ENCODE measurements around the gene IL1RL1.

The IL1RL1 gene

DNA sequence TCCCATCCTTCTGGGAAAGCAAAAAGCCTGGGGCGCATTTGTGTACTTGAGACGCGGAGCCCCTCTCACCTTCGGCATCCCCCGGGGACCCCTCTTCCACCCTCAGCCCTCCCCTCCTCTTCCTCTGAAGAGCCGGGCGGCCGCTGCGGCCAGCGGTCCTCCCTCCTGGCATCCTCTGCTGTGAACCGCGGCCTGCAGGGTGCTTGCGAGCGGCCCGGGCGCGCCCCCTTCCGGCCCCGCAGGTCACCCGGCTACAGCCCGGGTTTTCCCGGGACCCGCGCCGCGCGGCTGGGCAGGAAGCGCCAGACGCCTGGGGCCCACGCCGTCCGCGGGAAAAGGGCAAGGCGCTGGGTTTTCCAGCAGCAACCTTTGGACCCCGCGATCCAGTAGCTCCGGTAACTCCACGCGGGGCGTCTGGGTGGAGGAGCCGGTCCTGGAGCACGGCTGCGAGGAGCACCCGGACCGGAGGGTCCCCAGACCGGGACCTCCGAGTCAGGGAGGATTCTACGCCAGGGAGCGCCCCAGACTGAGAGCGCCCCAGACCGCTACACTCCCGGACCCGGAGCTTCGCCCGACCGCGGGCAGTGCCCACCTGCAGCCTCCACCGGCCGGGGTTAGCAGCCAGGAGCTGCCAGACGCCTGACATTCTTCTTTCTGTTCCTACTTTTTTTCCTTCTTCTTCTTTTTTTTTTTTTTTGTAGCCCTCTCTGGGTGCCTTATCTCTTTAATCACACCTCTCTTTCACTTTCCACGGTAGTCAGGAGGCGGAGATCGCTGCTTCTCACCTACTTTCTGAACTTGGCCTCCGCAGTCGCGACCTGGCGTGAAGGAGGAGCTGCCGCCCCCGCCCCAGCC, 44.4 kb downstream of the IL1RL1 start, which contains the start of gene IL18R1:
IL18R1 (plus strand) TSS at position 271 of the 855 bp plus-strand sequence. CDS start 6,865 bp downstream, outside the sequence.
- peak within 1 kb of the TSS; percentile 73 to 97 for H3K18ac ChIP-seq (ENCODE audit: low read depth in 1 of 2, low read length in 2 of 2)
- 1% methylated on average over 69 of the region's 69 CpGs for WGBS

GRCh38 chr2:102356381-102356712, 45.0 kb downstream of the IL1RL1 start:
- no peaks in the 10 kb centered on the region for H3K36me3 ChIP-seq (ENCODE audit: control insufficient read depth in 1 of 2, insufficient read depth in 2 of 2, low read depth in 1 of 2, low read length in 2 of 2)
- H3K79me1 ChIP-seq (replicated peaks; ENCODE audit: low read length, poor library complexity, severe bottlenecking): no peaks in the 10 kb centered on the region
- H4K91ac ChIP-seq (ENCODE audit: low read length): no peak overlapping the region
- peak overlapping the region in 1 of 2 experiments; percentile 28 for H3K18ac ChIP-seq (ENCODE audit: low read depth in 1 of 2, low read length in 2 of 2)
- H2BK12ac ChIP-seq (ENCODE audit: low read length in 2 of 2): peak overlapping the region in 1 of 2 experiments; percentile 20
- H2BK120ac ChIP-seq (ENCODE audit: low read depth, low read length): no peak overlapping the region
- H2BK5ac ChIP-seq (ENCODE audit: low read depth, low read length, poor library complexity, severe bottlenecking): no peak overlapping the region
- H2BK15ac ChIP-seq (ENCODE audit: low read depth, poor library complexity, severe bottlenecking): no peak overlapping the region
- peak overlapping the region; percentile 84 for H3K9ac ChIP-seq (ENCODE audit: low read length)
- no peaks in the 10 kb centered on the region for H3K9me3 ChIP-seq (ENCODE audit: control insufficient read depth, low read length)
- peak overlapping the region; percentile 72 to 85 for H3K4me3 ChIP-seq (ENCODE audit: insufficient read depth in 1 of 2, low read depth in 1 of 2, low read length in 2 of 2)
- peaks cover 0 to 6% of the 10 kb centered on the region in 2 experiments for H3K27me3 ChIP-seq (ENCODE audit: control insufficient read depth in 1 of 2, insufficient read depth in 1 of 2, low read length in 2 of 2)
- no peak for DNase-seq
- peak overlapping the region in 1 of 2 experiments; percentile 22 for H3K4ac ChIP-seq (ENCODE audit: low read depth in 1 of 2, low read length in 2 of 2)
- no CpG with 5 or more reads among the region's 7 CpGs for WGBS
- peaks cover 4% of the 10 kb centered on the region for H3K4me1 ChIP-seq (ENCODE audit: control insufficient read depth, insufficient read depth, low read depth, low read length)
- H3K27ac ChIP-seq (ENCODE audit: low read length, poor library complexity, severe bottlenecking): no peak overlapping the region
- H2AK5ac ChIP-seq (ENCODE audit: low read length, severe bottlenecking): no peak overlapping the region
- peak overlapping the region; percentile 11 for H2AFZ ChIP-seq (ENCODE audit: low read depth, low read length)
- no peak overlapping the region for H4K8ac ChIP-seq (ENCODE audit: low read length)
- no peak overlapping the region for H3K23ac ChIP-seq (ENCODE audit: low read length in 2 of 2)
- peak overlapping the region; percentile 71 for H3K4me2 ChIP-seq (ENCODE audit: low read length, poor library complexity, severe bottlenecking)
- no peak overlapping the region for H3K14ac ChIP-seq (ENCODE audit: low read length in 2 of 2)

More for the DNA sequence above, 44.4 kb downstream of the IL1RL1 start, which contains the start of gene IL18R1:
- H3K4me3 ChIP-seq (ENCODE audit: insufficient read depth in 1 of 2, low read depth in 1 of 2, low read length in 2 of 2): peak within 1 kb of the TSS; percentile 72 to 85
- no peak within 1 kb of the TSS for H3K27ac ChIP-seq (ENCODE audit: low read length, poor library complexity, severe bottlenecking)
- DNase-seq: peak; percentile 82
- H3K9me3 ChIP-seq (ENCODE audit: control insufficient read depth, low read length): no peaks in the 10 kb centered on the region
- H3K4ac ChIP-seq (ENCODE audit: low read depth in 1 of 2, low read length in 2 of 2): peak within 1 kb of the TSS; percentile 40 to 75
- peak within 1 kb of the TSS; percentile 92 for H2BK120ac ChIP-seq (ENCODE audit: low read depth, low read length)
- no peak within 1 kb of the TSS for H2BK15ac ChIP-seq (ENCODE audit: low read depth, poor library complexity, severe bottlenecking)
- peaks cover under 1 to 12% of the 10 kb centered on the region in 2 experiments for H3K27me3 ChIP-seq (ENCODE audit: control insufficient read depth in 1 of 2, insufficient read depth in 1 of 2, low read length in 2 of 2)
- H3K9ac ChIP-seq (ENCODE audit: low read length): peak within 1 kb of the TSS; percentile 84
- no peaks in the 10 kb centered on the region for H3K79me1 ChIP-seq (replicated peaks; ENCODE audit: low read length, poor library complexity, severe bottlenecking)
- H3K14ac ChIP-seq (ENCODE audit: low read length in 2 of 2): no peak within 1 kb of the TSS
- H2AFZ ChIP-seq (ENCODE audit: low read depth, low read length): peak within 1 kb of the TSS; percentile 11
- peak within 1 kb of the TSS in 1 of 2 experiments; percentile 89 for H2BK12ac ChIP-seq (ENCODE audit: low read length in 2 of 2)
- H2AK5ac ChIP-seq (ENCODE audit: low read length, severe bottlenecking): no peak within 1 kb of the TSS
- H3K4me2 ChIP-seq (ENCODE audit: low read length, poor library complexity, severe bottlenecking): peak within 1 kb of the TSS; percentile 71
- no peaks in the 10 kb centered on the region for H3K36me3 ChIP-seq (ENCODE audit: control insufficient read depth in 1 of 2, insufficient read depth in 2 of 2, low read depth in 1 of 2, low read length in 2 of 2)
- peak within 1 kb of the TSS; percentile 83 for H4K91ac ChIP-seq (ENCODE audit: low read length)
- peak within 1 kb of the TSS; percentile 93 for H4K8ac ChIP-seq (ENCODE audit: low read length)
- H3K4me1 ChIP-seq (ENCODE audit: control insufficient read depth, insufficient read depth, low read depth, low read length): peaks cover 4% of the 10 kb centered on the region
- H3K23ac ChIP-seq (ENCODE audit: low read length in 2 of 2): peak within 1 kb of the TSS in 1 of 2 experiments; percentile 14
- H2BK5ac ChIP-seq (ENCODE audit: low read depth, low read length, poor library complexity, severe bottlenecking): no peak within 1 kb of the TSS

DNA sequence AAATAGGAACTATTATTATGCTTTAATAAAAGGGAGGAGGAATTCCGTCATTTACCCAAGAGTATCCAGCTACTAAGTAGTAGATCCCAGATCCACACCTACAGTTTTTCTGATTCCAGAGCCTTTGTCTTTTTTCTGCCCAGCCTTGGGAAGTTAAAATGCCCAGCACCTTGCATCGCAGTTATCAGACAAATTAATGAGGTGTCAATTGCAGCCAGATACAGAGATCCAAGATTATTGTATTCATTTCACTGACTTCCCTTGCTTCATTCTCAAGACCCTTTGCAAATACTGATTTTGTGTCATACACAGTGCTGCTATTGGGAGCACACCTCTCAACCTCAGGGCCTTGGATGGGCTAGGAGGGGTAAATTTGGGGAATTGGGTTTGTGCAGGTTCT, 45.4 kb downstream of the IL1RL1 start:
- peaks cover 4% of the 10 kb centered on the region for H3K4me1 ChIP-seq (ENCODE audit: control insufficient read depth, insufficient read depth, low read depth, low read length)
- peak overlapping the region in 1 of 2 experiments; percentile 85 for H3K4me3 ChIP-seq (ENCODE audit: insufficient read depth in 1 of 2, low read depth in 1 of 2, low read length in 2 of 2)
- H3K4me2 ChIP-seq (ENCODE audit: low read length, poor library complexity, severe bottlenecking): no peak overlapping the region
- 67% methylated on average over 2 of the region's 2 CpGs for WGBS
- H3K36me3 ChIP-seq (ENCODE audit: control insufficient read depth in 1 of 2, insufficient read depth in 2 of 2, low read depth in 1 of 2, low read length in 2 of 2): no peaks in the 10 kb centered on the region
- no peaks in the 10 kb centered on the region for H3K9me3 ChIP-seq (ENCODE audit: control insufficient read depth, low read length)
- H2BK12ac ChIP-seq (ENCODE audit: low read length in 2 of 2): no peak overlapping the region
- peak overlapping the region; percentile 8 for H2BK120ac ChIP-seq (ENCODE audit: low read depth, low read length)
- no peaks in the 10 kb centered on the region for H3K79me1 ChIP-seq (replicated peaks; ENCODE audit: low read length, poor library complexity, severe bottlenecking)
- H2AFZ ChIP-seq (ENCODE audit: low read depth, low read length): no peak overlapping the region
- H3K23ac ChIP-seq (ENCODE audit: low read length in 2 of 2): no peak overlapping the region
- H4K8ac ChIP-seq (ENCODE audit: low read length): no peak overlapping the region
- no peak overlapping the region for H2BK5ac ChIP-seq (ENCODE audit: low read depth, low read length, poor library complexity, severe bottlenecking)
- H3K27ac ChIP-seq (ENCODE audit: low read length, poor library complexity, severe bottlenecking): no peak overlapping the region
- H2AK5ac ChIP-seq (ENCODE audit: low read length, severe bottlenecking): no peak overlapping the region
- H3K4ac ChIP-seq (ENCODE audit: low read depth in 1 of 2, low read length in 2 of 2): no peak overlapping the region
- DNase-seq: no peak
- no peak overlapping the region for H3K14ac ChIP-seq (ENCODE audit: low read length in 2 of 2)
- no peak overlapping the region for H3K18ac ChIP-seq (ENCODE audit: low read depth in 1 of 2, low read length in 2 of 2)
- H3K9ac ChIP-seq (ENCODE audit: low read length): no peak overlapping the region
- H3K27me3 ChIP-seq (ENCODE audit: control insufficient read depth in 1 of 2, insufficient read depth in 1 of 2, low read length in 2 of 2): peaks cover 0 to 2% of the 10 kb centered on the region in 2 experiments
- no peak overlapping the region for H4K91ac ChIP-seq (ENCODE audit: low read length)
- no peak overlapping the region for H2BK15ac ChIP-seq (ENCODE audit: low read depth, poor library complexity, severe bottlenecking)

- Histone ChIP-seq H3K27me3 (ENCODE audit: control insufficient read depth in 1 of 2, insufficient read depth in 1 of 2, low read length in 2 of 2) (no peaks in the 10 kb centered on the region), H3K4me1 (ENCODE audit: control insufficient read depth, insufficient read depth, low read depth, low read length) (peaks cover 4% of the 10 kb centered on the region), H3K14ac (ENCODE audit: low read length in 2 of 2) (no peak overlapping the region)
These were observed 46.6 kb downstream of the IL1RL1 start for GRCh38 chr2:102357937-102358336.

More at GRCh38 chr2:102357937-102358336, 46.6 kb downstream of the IL1RL1 start:
- no peak overlapping the region for H3K4me2 ChIP-seq (ENCODE audit: low read length, poor library complexity, severe bottlenecking)
- H2AFZ ChIP-seq (ENCODE audit: low read depth, low read length): no peak overlapping the region
- H3K36me3 ChIP-seq (ENCODE audit: control insufficient read depth in 1 of 2, insufficient read depth in 2 of 2, low read depth in 1 of 2, low read length in 2 of 2): no peaks in the 10 kb centered on the region
- no peak overlapping the region for H3K27ac ChIP-seq (ENCODE audit: low read length, poor library complexity, severe bottlenecking)
- no peak overlapping the region for H2BK120ac ChIP-seq (ENCODE audit: low read depth, low read length)
- no peak overlapping the region for H4K91ac ChIP-seq (ENCODE audit: low read length)
- H2BK5ac ChIP-seq (ENCODE audit: low read depth, low read length, poor library complexity, severe bottlenecking): no peak overlapping the region
- H3K18ac ChIP-seq (ENCODE audit: low read depth in 1 of 2, low read length in 2 of 2): no peak overlapping the region
- H3K4me3 ChIP-seq (ENCODE audit: insufficient read depth in 1 of 2, low read depth in 1 of 2, low read length in 2 of 2): no peak overlapping the region
- H3K9ac ChIP-seq (ENCODE audit: low read length): no peak overlapping the region
- H3K23ac ChIP-seq (ENCODE audit: low read length in 2 of 2): no peak overlapping the region
- H2BK15ac ChIP-seq (ENCODE audit: low read depth, poor library complexity, severe bottlenecking): no peak overlapping the region
- DNase-seq: no peak
- WGBS: 96% methylated on average over 2 of the region's 2 CpGs
- no peak overlapping the region for H4K8ac ChIP-seq (ENCODE audit: low read length)
- H2AK5ac ChIP-seq (ENCODE audit: low read length, severe bottlenecking): no peak overlapping the region
- H3K79me1 ChIP-seq (replicated peaks; ENCODE audit: low read length, poor library complexity, severe bottlenecking): no peaks in the 10 kb centered on the region
- no peak overlapping the region for H3K4ac ChIP-seq (ENCODE audit: low read depth in 1 of 2, low read length in 2 of 2)
- H2BK12ac ChIP-seq (ENCODE audit: low read length in 2 of 2): no peak overlapping the region
- H3K9me3 ChIP-seq (ENCODE audit: control insufficient read depth, low read length): no peaks in the 10 kb centered on the region
